Kidney glomerular epithelial cell (primary cell): ENCODE data around the gene TRMT61A.
"Not testable (repeated sequence)": the region's sequence is repeated elsewhere in the genome, so short reads cannot be mapped to it uniquely, and the experiment has no call there.

Experiments used
- DNase-seq: peaks from one replicate; lab custom pipeline; 2025; lab: John Stamatoyannopoulos, UW

Gene TRMT61A

DNA sequence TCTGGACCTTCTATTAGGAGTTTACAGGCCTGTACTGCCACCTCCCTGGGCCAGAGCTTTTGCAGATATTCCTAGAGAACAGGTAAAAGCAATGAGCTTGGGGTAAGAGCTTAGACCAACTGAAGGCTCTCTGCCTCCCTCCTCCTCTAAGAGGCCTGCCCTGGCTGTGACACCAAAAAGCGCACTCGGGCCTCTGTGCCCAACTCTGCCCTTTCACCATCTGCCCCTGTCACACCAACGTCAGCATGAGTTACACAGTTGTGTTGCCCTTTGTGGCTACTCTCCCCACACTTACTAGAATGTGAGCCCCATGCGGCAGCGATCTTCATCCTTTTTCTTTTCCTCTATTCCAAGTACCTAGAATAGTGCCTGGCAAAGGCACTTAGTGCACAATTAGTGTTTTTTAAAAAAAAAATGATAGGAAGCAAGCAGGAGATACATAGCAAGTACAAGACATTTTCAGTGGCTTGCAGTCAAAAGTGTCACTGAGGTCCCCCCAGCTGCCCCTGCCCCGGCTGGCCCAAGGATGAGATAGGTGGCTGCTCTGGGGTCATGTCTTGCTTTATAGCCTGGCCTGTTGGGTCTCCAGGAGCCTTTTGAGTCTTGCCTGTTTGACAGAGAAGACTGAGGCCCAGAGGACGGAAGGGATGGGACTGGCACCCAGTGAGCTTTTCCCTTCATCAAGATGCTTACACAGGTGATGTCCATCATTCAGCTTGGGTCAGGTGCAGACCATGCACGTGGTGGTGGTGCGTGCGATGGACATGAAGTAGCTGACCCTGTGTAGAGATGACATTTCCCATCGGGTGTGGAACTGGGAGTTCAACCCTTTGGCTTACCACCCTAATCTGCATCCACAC is 18.9 kb upstream of the TRMT61A start:
- DNase-seq: no peak

DNA sequence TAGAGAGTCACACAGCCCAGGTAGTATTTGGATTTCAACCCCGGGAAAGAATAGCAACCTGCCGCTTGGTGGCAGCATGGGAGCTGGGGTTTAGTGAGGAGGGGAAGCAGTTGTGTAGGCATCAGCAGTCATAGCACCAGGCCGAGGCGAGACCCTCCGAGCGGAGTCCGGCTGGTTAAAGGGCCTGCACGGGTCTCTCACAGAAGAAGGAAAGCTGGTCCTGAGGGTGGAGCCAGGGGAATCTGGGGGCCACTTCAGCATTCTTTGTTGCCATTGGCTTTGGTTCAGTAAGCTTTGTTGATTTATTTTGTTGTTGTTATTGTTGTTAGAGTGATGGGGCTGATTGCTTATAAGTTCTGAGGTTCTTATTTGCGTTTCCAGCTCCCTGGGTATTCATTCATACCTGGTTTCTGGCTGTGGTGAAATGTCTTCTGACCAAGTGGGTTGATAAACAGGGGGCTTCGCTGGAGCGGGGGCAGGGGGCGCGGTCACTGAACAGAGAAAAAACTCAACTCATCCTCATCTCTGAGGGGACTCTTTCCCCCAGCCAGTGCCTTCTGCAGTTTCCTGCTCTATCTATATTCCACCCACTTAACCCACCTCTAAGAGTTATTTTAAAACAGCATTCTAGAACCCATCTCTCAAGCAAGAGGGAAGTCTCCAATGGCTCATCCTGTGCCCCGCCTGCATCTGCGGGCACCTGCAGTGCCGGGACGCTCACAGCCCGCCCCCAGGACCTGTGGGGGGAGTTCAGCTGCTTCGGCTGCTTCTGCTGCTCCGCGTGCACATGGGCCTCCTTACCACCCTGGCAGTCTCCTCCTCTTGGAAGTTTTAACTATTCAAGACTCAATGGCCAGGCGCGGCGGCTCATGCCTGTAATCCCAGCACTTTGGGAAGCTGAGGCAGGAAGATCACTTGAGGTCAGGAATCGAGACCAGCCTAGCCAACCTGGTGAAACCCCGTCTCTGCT is 18.0 kb upstream of the TRMT61A start:
- DNase-seq: no peak

DNA sequence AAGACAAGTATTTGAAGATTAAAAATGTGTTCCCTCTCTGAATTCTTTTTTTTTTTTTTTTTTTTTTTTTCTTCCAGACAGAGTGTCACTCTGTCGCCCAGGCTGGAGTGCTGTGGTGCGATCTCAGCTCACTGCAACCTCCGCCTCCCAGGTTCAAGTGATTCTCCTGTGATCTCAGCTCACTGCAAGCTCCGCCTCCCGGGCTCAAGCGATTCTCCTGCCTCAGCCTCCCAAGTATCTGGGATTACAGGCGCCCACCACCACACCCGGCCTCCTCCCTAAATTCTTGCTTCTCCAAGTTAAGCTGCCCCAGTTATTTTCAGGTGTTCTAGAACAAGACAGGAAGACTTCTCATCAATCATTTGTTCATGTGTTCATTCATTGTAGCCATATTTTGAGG is 16.8 kb upstream of the TRMT61A start:
- not testable (repeated sequence) for DNase-seq

DNA sequence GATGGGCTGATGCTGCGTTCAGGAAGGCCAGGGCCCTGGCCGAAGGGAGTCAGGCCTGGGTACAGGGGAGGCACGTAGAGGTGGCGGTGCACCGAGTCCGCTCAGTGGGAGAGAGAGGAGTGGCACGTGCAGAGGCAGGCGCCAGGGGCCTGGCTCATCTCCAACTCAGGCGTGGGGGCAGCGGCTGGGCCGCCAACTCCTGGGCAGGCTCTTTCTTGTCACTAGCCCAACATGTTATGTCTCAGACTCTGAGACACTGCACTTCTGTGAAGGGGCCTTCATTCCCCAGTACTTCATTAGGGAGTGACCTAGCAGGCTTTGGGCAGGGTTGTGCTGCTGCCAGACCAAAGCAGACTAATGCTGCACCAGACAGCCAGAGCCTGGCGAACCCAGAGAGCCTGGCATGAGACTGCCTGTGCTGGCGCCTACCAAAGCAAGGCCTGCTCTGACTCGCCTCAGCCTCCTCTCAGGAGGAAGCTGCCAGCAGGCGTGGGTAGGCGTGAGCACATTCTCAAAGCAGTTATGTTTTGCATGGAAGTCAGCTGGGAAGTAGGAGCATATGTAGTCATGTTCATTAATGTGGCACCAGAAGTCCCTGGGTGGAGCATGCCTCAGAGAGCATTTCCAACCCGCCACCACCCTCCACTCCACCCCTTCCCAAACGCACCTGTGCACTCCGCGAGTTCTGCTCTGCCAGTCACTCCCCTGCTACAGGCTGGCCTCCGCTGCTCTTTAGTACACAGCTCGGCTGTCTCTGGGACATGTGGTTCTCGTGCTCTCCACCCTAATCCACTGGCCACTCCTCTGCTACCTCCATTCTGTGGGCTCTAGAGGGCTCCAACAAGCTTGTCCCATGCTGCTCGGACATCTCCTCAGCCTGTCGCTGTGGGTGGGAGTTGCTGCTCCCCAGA is 16.0 kb upstream of the TRMT61A start:
- peak; percentile 45 for DNase-seq

DNA sequence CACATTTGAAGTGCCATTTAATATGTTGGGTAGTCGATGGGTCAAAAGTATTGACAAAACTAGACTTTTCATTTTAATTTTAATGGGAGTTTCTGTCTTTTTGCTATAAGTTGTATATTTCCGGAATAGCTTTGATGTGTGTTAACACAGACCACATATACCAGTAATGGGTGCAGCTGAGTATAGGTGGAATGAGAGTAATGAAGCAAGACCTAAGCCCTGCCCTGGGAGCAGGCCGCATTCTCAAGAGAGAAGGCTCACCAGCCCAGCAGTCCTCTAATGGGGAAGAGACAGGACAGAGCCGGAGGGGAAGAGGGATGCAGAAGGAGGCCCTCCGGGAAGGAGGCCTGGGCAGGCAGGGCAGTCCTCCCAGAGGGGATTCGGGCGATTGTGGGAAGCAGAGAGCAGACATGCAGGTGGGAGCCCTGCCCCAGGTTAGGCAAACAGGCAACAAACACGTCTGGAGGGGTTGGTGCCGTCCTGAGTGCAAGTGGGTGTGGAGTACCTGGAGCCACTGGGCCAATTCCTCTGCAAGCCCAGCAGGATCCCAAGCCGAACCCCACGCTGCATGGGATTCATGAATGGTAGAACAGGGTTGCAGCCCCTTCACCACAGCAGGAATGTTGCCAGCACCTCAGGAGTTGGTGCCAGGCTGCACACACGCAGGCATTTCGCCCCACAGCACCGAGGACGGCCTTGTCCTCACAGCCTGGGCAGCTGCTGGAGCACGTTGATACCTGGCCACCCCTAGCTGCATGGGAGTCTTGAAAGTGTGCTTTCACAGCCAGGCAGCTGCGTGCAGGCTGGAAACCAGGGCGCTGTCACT is 14.2 kb upstream of the TRMT61A start:
- no peak for DNase-seq

DNA sequence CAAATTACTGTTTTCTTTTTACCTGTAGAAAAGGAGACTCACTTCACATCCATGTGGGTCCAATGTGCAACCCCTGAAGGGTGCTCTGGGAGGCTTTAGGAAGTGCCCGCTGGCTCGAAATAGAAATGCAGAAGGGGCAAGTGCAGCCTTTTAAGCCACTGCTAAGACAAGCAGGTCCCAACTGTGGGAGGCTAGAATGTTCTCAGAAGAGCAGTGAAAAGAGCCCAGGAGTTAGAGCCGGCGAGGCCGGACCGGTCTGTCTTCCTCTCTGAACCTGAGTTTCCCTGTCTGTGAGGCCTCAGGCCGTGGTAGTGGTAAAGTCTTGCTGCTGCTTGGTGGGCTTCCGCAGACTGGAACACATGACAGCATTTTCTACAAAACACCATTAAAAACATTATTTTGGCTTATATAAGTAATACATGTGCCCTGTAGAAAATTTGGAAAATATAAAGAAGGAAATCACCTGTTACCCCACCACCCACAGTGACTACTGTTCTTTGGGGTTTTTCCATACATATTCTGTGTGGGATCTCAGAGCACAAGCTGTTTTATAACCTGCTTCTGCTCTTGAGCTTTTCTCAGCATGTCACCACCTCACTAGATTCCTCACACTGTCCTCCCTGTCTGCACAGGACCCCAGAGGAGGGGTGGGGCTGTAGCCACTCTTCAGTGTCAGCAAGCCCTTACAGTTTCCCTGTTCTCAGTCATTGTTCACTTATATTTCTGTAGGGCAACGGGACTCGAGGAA is 12.4 kb upstream of the TRMT61A start:
- no peak for DNase-seq

DNA sequence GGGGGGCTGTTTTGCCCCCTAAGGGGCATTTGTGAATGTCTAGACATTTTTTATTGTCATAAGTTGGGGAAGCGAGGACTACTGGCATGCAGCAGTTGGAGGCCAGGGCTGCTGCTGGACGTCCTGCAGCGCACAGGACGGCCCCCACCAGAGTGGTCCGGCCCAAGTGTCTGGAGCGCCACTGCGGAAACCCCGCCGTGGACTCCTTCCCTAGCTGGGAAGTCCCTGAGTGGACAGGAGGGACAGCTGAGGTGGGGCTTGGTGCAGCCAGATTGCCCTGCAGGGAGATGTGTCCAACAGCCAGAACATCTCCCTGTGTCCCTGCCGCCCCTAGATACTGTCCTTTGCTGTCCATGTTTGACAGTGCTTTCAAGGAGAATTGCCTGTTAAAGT is 11.8 kb upstream of the TRMT61A start:
- no peak for DNase-seq

DNA sequence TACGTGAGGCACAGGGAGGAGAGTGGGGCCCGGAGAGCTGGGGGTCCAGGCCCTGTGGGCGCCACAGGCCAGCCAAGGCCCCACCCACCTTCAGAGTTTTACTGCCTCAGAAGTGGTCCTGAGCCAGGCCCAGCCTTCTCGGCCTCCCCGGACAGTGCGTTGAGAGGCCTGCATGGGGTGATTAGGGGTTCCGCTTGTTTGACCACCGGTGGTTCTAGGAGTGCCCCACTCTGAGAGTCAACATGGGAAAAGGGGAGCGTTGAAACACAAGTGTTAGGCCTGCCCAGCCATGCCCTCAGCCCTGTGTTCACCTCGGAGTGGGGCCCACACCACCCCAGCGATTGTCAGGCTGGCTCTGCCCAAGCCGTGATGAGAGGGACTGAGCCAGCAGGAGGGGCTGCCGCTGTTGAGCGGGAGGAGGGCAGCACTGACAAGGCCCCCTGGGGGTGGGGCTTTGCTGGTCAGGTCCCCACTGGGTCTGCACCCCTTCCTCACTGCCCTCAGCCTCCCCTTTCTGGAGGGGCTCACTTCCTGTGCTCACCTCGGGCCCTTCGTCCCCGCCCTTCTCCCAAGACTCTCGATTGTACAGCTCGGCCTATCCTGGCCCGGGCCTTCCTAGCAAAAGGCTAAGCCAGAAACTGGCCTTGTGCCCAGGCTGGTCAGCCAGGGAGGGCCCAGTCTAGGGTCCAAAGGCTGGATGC is 11.1 kb upstream of the TRMT61A start:
- no peak for DNase-seq

DNA sequence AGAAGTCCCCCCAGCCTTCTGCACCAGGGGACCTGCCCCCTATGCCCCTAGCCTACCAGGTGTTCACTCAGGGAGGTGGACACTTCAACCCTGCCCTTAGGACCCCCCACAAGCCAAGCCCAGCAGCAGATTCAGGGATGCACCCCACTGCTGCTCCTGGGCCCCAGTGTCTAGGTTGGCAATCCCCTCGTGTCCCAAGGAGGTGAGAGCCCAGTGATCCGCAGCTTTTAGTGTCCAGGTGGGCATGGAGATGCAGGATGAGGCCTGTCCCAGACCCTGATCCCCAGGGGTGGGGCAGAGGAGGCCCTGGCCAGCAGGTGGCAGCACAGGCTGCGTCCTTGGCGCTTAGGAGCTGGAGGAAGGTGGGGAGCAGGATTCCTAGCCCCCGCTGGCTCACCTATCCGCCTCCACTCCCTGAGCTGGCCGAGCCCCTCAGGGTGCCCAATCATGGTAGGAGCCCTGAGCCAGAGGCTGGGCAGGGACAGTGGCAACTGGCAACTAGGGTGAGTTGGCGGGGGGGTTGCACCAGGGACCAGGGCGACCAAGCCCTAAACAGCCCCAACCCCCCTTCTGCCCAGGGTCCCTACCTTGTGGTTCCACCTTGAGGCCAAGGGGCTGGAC is 10.5 kb upstream of the TRMT61A start:
- no peak for DNase-seq

DNA sequence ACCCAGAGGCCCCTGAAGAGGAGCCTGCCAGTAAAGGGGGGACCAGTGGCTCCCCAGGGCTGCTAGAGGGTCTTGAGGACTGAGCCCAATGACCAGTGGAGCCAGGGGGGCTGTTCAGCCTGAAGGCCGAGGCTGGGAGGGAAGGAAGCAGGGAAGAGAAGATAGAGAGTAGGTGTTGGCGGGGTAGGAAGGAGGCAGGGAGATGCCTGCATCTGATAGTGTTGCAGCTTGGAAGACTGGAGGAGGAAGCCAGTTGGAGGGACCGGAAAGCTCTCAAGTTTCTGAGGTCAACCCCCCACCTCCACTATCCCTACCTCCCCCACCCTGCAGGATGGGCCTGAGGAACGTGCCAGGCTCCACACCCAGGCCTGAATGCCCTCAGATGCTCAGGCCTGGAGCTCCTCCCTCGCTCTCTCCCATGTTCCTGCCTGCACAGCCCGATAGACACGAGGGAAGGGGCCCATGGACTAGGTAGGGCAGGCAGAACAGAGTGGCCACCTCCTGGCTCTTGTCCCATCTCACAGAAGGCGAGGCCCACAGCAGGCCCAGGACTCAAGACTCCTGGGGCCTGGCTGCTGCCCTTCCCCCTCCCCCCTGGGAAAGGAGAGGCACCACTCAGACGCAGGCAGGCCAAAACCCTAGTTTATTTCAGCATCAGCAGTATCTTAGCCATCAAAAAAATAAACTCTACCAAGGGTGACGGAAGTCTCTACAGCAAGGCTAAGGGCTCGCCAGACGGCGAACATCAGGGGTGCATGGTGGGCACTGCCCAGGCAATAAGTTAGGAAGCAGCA is 9.8 kb upstream of the TRMT61A start:
- peak; percentile 26 for DNase-seq

DNA sequence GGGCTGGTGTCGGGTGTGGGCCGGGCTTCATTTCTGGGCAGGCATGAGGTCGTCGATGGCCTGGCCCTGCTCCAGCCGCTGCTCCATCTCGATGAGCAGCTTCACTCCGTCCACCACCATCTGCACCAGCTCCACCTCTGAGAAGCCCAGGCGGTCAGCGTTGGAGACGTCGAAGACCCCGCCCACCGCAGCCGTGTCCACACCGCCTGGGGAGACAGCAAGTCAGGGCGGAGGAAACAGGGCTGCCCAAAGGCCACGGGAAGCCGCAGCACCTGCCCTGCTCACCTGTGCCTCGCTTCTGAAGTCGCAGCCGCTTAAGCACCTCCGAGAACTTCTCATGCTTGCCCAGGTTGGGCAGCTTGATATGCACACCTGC is 9.2 kb upstream of the TRMT61A start:
- DNase-seq: no peak

DNA sequence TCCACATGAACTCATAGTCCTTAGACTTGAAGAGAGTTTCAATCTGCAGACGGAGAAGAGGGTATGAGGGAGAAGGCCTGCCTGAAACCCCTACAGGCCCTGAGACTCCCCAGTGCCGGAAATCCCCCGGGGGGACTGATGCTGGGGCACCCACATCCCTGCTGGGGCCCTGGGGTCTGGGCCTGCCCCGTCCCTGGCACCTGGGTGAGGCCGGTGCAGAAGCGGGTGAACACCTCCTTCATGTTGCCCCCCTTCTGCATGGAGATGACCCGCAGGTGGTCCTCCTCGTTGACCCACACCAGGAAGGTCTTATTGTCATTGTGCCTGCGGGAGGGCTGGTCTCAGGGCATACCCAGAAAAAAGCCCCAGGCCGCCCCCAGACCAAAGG is 8.7 kb upstream of the TRMT61A start:
- no peak for DNase-seq

DNA sequence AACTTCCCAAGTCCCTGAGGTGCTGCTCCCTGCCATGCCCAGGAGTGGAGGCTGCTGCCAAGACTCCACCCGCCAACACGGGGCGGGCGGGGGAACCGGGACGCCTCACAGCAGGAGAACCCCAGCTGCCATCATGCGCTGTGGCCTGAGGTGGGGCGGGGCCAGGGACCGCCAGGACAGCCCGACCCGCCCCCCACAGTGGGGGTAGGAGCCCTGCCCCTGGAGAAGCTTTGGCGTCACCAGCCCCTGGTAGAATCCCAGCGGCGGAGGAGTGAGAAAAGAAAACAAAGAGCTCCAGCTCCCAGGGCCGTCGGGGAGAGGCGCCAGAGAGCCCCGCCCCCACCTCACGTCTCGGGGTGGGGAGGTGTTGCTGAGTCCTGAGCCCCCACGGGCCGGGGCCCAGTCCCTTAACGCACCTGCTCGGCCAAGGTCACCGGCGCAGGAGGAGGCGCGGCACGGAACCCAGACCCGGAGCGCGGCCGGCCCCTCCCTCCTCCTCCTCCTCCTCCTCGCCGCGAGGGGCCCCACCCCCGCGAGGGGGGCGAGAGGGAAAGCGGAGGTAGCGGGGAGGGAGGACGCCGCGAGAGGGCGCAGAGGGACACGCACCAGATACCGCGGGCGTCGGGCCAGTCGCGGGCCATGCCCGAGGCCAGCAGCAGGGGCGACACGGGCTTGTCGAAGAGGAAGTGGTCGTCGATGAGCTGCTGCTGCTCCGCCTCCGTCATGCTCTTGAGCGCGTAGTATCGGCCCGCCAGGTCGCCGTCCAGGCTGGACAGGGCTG is 8.1 kb upstream of the TRMT61A start:
- no peak for DNase-seq

DNA sequence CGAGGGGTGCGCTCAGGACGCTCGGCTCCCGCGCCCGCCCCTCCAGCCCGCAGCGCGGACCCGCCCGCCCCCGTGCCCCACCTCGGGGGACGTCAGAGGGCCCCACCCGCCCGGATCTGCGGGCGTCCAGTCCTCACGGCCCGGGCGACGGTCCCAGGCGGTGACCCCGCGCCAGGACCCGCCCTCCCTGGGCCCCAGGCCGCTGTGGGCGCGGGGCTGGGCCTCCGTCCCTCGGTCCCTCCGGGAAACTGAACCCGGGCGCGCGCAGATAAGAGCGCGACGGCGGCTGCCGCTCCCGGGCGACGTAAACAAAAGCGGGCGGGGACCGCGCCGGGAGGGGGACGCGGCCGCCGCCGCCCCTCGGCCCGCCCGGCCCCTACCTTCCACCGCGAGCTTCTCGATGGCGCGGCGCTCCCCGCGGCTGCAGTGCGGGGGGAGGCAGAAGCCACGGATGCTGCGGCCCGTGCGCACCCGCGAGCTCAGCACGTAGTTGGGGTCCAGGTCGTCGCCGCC is 7.5 kb upstream of the TRMT61A start:
- no peak for DNase-seq

DNA sequence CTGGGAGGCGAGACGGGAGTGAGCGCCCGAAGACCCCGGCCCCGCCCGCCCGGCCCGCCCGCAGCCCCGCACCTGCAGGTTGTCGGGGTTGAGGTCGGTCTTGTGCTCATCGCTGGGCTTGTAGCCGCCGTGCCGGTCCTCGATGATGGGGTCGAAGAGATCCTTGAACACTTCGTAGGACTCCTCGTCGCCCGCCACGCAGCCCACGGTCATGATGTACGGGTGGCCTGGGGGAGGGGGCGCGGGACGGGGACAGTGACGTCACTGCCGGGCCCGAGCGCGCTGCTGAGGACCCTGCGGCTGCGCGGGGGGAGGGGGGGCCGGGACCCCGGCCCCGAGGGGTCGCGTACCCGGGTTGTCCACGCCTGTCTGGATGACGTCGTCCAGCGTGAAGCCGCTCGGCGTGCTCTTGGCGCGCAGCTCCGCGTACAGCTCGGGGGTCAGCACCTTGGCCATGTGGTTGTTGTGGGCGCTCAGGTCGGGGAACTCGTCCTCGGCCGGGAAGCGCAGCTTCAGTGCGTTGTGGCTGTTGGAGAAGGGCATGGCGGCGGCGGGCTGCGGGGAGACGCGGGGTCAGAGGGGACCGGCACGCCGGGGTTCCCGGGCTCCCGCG is 6.9 kb upstream of the TRMT61A start:
- no peak for DNase-seq

DNA sequence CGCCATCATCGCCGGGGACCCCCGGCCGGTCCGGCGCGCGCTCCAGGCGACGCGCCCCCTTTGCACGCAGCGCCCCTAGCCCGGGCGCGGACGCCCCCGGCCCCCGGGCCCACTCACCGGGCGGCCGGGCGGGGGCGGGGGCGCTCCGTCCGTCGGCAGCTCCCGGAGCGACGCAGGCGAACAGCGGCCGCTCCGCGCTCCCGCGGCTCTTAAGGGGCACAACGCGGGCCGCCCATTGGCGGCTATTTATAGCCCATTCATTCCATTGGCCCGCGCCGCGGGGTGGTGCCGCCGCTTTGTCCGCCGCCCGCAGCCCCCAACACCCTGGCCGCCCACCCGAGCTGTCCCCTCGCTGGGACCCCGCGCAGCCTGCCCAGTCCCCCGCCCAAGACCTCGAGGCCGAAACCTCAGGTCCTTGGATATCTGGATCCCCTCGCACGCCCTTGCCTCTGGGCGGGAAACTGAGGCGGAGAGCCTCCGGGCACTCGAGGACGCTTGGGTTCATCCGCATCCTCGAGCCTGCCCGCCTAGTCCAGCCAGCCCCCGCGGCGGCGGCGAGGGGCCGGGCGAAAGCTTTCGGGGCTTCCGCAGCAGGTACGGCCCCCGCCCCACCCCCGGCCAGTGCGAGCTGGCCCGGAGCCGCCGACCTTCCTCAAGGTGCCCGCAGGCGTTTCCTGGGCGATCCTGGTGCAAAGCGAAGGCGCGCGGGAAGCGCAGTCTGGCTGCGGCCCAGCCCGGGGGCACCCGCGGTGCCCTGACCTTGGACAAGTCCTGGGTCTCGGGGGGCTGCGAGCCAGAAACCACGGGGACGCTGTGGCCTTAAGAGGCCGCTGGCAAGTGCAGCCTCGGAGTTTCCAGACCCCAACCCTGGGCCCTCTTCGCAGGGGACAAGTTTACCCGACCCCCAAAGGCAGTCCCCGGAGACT is 6.1 kb upstream of the TRMT61A start, which contains the start of gene CKB:
CKB (minus strand) TSS at position 182 of the 926 bp plus-strand sequence. CDS start 337 bp downstream, outside the sequence.
- no peak for DNase-seq
